ENCODE measurements around the gene ICA1.

DNA sequence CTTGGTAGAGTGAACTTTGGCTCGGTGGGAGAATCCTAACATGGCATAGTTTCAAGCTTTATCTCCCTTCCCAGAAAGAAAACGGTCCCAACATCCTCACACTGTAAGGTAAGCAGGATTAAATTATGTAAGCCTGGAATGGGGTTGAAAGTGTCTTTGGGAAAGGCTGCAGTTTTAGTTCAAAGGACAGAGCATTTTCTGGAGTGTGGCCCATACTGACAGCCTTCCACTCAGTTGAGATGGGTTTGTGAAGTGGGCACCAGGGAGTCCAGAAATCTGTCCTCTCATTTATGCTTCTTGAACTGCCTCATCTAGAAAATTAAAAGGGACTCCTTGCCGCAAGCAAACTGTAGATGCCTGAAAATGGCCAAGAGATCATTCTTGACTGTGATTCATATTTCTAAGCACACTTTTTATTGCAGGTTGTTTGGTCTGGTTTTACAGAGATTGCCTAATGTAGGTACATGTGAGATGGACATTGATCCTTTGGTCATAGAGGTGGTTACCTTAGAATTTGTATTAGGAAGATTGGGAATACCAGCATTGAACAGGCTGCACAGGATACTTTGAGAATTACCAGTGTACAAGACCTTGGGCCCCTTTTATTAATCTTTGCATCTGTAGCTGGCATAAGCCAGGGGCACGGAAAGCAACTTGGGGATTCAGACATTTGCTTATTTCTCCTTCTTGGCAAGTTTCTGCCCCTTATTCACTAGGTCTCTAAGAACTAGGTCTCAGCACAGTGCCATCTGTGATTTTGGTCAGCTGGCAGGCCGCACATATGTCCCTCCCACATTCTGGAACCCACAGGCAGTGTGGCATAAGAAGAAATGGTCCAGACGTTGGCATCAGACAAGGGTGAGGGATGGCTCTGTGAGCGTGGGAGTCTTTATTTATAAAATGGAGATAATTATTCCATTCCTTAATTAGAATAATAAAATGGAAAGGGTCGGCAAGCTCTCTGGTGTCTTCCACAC is 167.5 kb downstream of the ICA1 start:
- TF ChIP-seq, protein P1, sequence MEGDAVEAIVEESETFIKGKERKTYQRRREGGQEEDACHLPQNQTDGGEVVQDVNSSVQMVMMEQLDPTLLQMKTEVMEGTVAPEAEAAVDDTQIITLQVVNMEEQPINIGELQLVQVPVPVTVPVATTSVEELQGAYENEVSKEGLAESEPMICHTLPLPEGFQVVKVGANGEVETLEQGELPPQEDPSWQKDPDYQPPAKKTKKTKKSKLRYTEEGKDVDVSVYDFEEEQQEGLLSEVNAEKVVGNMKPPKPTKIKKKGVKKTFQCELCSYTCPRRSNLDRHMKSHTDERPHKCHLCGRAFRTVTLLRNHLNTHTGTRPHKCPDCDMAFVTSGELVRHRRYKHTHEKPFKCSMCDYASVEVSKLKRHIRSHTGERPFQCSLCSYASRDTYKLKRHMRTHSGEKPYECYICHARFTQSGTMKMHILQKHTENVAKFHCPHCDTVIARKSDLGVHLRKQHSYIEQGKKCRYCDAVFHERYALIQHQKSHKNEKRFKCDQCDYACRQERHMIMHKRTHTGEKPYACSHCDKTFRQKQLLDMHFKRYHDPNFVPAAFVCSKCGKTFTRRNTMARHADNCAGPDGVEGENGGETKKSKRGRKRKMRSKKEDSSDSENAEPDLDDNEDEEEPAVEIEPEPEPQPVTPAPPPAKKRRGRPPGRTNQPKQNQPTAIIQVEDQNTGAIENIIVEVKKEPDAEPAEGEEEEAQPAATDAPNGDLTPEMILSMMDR (IDR thresholded peaks at IDR 0.05; ENCODE audit: extremely low read depth in 1 of 2, insufficient read depth in 1 of 2, low read depth in 1 of 2, low read length in 2 of 2): no peak
- TF ChIP-seq JUN (IDR thresholded peaks at IDR 0.05; ENCODE audit: borderline replicate concordance, insufficient read depth, insufficient read length, low read depth) (no peak), EZH2 (IDR thresholded peaks at IDR 0.05; ENCODE audit: borderline replicate concordance, low read depth, low read length, severe bottlenecking) (no peak), POLR2A (IDR thresholded peaks at IDR 0.05; ENCODE audit: low read depth, low read length) (no peak)
- TF ChIP-seq, protein P2, sequence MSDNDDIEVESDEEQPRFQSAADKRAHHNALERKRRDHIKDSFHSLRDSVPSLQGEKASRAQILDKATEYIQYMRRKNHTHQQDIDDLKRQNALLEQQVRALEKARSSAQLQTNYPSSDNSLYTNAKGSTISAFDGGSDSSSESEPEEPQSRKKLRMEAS (IDR thresholded peaks at IDR 0.05; ENCODE audit: insufficient read depth, insufficient read length): no peak

Data from endothelial cell of umbilical vein (primary cell).